Esophagus muscularis mucosa (tissue), 3 donors: ENCODE measurements around the gene PFAS.

ENCODE experiments used
- EP300 ChIP-seq: sonication (generic); formaldehyde crosslinking; IDR thresholded peaks from one replicate; pipeline ENCODE4 v1.6.1; 2017; ENCODE audit warnings: antibody characterized with exemption
- TF ChIP-seq, protein P1 (sequence below), 3 experiments: fragments of 200-600 bp in 2 of 3; fragments of 450-650 bp in 1 of 3; sonication (generic) in 2 of 3; IDR thresholded peaks; one replicate each; pipeline ENCODE4 v1.5.1; 2017 to 2019; ENCODE audit warnings: antibody characterized with exemption in 3 of 3, mild to moderate bottlenecking in 2 of 3, moderate library complexity in 1 of 3

DNA sequence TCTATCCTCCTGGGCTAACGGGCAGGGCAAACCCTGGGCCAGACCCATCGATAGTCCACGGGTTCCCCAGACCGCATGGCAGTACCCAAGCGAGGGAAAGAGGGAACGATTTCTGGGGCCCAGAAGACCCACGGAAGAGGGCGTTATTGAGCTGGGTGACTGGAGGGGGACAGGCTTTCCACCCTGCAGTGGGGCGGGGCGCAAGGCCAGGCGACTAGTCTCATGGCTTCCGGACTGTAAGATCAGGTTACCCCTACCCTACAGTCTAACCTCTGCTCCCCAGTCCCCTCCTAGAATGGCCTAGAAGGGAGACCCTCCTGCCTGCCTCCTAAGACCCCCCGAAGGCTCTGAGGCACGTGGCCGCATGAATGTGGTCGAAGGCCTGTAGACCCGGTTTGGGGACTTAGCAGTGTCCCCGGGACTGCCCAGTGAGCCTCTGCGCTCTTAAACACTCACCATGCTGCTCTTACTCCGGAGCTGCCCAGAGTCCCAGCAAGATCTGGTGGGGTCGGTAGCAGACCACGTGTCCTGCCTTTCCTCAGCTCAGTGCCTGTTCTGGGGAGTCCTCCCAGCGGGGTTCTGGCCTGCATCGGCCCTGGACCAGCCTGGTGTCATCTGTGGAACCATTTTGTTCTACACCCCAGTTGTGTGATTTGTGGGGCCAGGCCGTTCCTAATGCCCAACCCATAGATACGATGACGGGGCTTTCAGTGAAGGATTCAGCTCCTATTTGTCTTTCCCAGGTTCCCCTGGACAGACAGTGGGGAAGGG lies 25.5 kb upstream of the PFAS start:
- TF ChIP-seq EP300 = no peak
- TF ChIP-seq, protein P1, sequence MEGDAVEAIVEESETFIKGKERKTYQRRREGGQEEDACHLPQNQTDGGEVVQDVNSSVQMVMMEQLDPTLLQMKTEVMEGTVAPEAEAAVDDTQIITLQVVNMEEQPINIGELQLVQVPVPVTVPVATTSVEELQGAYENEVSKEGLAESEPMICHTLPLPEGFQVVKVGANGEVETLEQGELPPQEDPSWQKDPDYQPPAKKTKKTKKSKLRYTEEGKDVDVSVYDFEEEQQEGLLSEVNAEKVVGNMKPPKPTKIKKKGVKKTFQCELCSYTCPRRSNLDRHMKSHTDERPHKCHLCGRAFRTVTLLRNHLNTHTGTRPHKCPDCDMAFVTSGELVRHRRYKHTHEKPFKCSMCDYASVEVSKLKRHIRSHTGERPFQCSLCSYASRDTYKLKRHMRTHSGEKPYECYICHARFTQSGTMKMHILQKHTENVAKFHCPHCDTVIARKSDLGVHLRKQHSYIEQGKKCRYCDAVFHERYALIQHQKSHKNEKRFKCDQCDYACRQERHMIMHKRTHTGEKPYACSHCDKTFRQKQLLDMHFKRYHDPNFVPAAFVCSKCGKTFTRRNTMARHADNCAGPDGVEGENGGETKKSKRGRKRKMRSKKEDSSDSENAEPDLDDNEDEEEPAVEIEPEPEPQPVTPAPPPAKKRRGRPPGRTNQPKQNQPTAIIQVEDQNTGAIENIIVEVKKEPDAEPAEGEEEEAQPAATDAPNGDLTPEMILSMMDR (IDR thresholded peaks at IDR 0.05) = peak in 2 of 3 experiments; percentile 18 to 32
